Measurements from ENCODE around the gene SLX4IP.
"Not testable (repeated sequence)": the region's sequence is repeated elsewhere in the genome, so short reads cannot be mapped to it uniquely, and the experiment has no call there.

SLX4IP gene

DNA sequence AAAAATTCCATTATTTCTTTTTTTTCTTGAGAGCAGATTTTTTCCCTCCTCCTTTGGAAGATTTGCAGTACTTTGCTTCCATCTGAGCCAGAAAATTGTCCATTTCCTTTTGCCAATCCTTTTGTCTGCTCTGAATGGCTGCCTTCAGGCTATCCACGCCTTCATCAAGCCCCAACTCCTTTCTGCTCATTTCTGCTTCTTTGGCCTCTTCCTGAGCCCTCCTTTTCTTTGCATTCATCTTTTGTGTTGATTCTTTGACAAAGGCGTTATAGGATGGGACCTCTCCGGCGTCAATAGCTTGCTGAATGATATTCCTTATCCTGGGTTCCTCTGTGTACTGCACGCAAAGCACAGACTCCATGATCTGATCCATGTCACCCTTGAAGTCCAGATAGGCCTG, 178.3 kb downstream of the SLX4IP start:
- not testable (repeated sequence) for DNase-seq

GRCh38 chr20:10613911-10614310, 178.8 kb downstream of the SLX4IP start:
- no peak for DNase-seq

- DNase-seq, result no peak
Observed at GRCh38 chr20:10616212-10616611, 181.1 kb downstream of the SLX4IP start.

GRCh38 chr20:10617549-10618133, 182.5 kb downstream of the SLX4IP start:
- DNase-seq, result not testable (repeated sequence)

DNA sequence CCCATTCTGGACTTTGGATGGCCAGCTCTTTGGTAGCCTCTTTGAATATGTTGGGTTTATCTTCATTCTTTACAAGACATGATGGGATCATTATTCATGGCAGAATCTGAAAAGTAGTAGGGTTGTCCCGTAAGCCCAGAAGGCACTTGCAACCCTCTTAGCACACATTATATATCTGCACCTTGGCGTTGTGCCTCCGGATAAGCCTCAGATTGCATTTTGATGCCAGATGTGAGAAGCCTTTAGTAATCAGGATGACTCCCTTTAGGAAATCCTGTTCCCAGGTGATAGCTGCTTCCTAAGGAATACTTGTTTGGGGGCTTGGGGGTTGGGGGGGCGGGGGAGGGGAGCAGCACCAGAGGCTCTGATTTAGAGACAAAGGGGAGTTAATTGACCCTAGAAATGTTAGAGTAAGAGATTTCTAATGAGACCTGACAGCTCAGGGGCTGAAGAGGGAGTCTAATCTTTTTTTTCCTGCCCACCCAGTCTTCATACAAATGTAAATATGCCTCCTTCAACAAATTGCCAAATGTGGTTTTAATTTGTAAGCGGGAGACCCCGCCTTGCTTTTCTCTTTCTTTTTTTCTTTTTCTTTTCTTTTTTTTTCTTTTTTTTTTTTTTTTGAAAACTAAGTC, 183.6 kb downstream of the SLX4IP start:
- no peak for DNase-seq

- no peak for DNase-seq
Observed at GRCh38 chr20:10619427-10619826, 184.3 kb downstream of the SLX4IP start.

DNA sequence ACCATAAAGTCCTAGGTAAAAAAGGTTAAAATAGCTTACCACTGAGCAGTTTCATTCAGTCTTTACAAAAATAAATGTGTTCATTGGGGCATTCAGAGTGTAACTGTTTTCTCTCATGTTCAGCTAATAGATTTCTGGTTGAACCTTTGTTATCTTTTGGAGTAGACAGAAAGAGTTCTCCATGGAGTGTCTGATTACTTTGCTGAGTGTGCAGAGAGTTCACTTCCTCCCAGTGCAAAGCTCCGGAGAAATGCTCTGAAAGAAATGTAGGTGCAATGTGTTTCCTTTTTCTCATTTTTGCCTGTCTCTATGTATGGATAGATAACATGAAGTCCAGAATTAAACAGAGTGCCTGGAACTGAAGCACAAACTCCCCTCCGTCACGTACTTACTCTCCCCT, 186.0 kb downstream of the SLX4IP start:
- DNase-seq, result no peak

DNA sequence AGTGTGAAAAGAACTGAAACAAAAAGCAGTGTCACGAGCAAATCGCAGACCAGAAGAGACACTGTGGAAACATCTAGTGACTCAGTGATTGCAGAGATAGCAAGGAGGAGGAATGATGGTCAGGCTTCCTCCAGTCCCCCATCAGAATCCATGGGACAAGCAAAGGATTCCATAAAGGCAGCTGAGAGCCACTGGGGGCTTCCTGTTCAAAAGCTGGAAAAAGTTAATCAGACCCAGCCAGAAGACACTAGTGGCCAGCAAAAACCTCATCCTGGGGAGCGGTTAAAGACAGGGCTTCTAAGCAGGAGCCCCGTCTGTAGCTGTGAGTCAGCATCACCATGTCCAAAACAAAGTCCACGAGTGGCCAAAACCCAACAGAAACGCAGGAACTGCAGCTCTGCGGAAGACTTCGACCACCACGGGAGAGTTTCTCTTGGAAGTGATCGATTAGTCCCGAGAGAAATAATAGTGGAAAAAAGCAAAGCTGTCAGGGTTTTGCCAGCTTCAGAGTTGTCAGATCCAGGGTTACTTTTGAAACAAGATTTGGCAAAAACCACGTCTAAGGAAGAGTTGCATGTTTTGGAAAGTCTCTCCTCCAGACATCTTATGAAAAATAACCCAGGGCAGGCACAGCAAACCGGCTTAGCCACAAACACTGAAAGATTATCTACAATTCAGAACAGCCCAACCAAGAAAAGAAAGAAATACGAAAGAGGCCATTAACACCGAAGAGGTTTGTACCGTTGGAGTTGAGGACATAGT, 187.7 kb downstream of the SLX4IP start:
- DNase-seq, result no peak

DNA sequence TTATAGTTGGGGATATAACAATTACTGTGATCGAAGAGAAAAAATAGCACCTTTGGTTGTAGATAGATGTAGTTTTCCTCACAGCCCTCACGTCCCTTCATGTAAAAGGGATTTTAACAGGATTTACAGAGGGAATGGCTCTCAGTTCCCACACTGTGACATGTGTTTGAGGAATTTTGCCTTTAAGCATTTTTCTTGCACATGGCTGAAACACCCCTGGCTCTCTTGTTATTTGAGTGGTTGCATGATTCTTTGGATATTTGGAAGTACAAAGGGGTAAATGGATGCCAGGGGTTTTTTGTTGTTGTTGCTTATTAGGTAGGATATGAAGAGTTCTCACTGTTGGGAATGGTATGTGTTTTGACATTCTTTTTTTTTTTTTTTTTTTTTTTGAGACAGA, 190.5 kb downstream of the SLX4IP start:
- no peak for DNase-seq

GRCh38 chr20:10626896-10627295, 191.8 kb downstream of the SLX4IP start:
- DNase-seq, result no peak

DNA sequence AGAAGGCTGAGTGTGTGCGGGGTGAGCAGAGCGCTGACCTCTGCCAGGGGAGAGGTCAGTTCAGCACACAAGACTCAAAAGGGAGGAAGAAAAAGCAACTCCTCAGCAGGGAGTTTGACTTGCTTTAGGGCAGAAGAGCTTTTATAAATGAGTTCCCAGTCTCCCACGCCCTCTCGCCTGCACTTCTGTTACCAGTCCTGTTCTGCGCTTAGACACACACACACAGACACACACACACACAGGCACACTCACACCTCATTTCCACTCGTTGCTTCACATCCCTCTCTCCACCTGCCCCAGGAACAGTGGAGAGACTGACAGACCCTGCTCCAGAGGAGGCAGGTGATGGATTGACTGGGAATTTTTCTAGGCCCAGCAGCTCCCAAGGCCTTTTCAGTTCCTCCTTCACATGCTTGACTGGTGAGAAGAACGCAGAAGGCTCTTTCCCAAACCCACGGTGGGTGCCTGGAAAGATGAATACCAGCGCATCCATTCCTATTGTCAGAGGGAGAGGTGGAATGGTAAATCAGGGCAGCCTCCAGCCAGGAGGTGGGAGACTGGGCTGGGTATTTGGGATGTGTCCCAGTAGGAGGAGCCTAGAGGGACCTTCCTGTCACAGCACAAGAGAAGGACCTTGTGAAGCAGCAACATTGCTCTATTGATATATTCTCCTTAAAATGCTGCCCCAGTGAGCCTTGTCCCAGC, 195.0 kb downstream of the SLX4IP start:
- no peak for DNase-seq

DNA sequence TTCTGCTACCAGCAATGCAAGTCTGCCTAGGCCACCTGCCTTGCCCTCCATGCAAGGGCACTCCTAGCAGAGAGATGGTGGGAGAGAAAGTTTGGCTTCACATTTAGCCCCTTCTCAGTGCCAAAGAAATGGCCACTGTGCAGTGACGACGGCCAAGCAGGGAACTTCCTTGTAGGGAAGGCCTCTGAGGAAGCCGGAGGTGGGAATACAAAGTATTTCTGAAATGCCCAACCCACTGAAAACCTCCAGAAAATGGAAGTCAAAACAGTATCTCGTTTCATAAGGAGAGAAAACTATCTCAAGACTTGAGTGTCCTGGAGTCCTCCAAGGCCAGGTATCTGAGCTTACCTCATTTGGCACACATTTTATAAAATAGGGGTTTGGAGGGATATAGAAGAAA, 196.0 kb downstream of the SLX4IP start:
- DNase-seq, result no peak

DNA sequence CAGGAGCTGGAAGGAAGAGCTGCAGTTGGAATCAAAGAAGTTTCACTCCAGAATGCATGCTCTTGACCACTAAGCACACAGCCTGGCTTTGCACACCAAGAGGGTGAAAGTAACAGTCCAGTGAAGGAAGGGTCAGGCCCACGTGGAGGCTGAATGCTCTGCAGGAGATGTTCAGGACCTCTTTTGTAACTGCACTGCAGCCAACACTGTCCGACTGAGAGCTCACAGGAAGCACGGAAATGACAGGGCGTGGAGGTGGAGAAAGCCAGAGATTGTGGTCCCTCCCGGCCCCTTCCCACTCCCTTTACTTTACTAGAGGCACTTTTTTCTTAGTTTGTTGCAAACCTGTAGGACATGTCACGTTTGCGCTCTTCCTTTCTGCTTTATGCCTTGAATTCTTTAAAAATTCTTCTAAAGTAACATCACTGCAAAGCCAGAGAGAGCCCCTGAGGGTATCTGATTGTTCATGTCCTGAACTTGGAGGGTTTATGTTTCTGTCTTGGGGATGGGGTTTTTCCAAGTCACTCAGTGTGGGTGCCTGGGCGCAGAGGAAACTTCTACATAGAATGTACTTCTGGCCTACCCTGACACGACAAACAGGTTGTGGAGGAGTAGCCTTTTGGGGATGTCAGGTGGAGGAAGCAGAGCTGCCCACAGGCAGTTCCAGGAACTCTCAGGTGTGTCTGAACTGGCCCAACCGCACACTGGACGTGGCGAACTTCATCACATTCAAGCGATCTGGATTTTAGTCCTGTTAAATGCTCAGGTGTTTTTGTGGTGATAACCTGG, 197.8 kb downstream of the SLX4IP start:
- DNase-seq, result no peak

DNA sequence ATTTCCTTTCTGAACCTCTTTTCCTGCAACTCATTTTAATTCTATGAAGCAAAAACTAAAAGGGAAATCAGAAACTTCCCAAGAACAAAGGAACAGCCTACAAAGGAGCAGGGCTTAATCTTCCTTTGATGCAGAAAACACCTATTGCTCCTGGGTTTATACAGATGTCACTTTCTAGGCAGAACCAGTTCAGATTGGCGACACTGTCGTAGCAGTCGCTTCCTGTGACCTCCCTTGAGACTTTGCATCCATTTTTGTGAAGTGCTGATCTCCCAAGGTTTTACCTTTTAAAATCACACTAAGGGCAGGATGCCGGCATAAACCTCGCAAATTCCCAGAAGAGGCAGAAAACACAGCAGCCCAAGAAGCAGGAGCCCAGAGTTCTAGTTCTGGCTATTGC, 198.6 kb downstream of the SLX4IP start:
- DNase-seq, result no peak

GRCh38 chr20:10634211-10634610, 199.1 kb downstream of the SLX4IP start:
- DNase-seq, result no peak

DNA sequence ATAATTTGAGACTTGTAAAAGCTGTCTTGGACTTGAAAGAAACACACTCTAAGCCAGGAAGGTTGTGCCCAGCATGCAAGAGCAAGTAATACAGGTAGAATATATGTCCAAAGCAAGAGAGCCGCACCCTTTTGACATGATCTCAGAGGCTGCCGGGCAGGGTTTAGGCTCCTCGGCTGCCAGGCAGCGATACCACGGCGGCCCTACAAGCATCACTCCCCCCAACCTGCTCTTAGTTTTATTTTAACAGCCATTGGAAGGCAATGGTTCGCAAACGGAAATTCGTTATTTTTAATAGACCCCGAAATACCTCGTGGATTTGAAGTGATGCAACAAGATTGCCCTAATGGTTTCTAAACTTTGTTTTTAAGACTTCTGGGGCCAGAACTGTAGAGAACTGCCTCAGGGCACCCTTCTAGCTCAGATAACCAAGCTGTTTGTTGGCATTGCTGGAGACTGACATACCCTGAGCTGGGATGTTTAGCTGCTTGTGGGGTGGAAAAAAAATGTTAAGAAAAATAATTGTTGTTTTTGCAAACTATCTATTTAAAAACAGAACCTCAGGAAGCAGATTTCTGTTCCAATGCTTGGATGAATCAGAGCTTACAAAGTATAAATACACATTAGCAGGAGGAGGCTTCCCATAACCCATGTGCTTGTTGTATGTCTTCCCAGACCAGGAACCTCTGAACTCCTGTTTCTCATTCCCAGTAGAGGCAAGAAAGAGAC, 199.7 kb downstream of the SLX4IP start:
- no peak for DNase-seq

DNA sequence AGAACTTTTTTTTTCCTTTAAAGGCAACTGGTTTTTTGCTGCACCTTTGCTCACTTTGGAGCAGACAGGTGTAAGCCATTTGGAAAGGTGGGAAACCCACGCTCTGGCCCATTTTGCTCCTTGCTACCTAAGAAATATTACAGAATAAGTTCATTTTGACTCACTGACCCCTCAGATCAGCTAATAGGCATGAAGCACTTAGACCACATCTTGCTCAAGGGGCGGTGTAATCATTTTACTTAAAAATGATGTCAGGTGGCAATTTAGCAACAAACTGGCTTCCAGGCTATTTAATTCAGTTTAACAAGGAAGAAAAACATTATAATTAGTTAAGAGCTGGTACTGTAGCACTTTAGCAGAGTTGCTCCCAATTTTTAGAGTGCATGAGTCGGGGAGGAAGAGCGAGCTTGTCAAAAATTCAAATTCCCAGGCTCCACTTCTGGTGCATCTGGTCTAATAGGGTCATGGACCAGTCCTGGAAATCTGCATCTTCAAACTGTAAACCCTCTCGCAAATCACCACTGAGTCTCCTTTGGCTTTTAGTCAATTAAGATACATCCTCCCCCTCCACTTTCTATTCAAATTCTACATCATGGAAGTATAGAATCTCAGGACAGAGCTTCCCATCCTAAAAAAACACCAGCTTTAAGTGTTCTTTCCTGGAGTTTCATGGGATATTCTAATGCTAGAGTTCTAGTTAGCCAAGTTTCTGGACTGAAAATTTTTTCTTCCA, 200.5 kb downstream of the SLX4IP start:
- DNase-seq, result no peak

DNA sequence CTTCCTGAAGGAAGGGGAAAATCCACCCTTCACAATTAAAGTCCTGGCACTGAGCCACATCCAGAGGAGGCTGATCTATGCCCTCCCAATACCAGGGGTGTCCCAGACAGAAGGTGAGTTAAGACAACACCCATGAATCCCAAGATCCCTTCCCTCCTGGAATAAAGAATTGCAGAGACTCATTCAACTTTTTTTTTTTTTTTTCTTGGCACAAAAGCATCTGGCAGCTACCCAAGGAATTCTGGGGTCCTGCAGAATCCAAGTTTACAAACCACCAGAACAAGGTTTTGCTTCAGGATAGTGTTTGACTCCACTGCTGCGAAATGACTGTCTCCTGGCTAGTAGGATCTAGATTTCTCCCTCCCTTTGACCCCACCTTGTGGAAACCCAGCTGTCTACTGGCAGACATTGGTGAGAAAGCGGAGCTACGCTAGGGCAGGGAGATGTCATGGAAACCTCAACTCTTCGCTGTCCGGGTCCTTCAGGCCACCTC, 201.3 kb downstream of the SLX4IP start:
- DNase-seq, result no peak

GRCh38 chr20:10637031-10637559, 202.0 kb downstream of the SLX4IP start:
- no peak for DNase-seq

DNA sequence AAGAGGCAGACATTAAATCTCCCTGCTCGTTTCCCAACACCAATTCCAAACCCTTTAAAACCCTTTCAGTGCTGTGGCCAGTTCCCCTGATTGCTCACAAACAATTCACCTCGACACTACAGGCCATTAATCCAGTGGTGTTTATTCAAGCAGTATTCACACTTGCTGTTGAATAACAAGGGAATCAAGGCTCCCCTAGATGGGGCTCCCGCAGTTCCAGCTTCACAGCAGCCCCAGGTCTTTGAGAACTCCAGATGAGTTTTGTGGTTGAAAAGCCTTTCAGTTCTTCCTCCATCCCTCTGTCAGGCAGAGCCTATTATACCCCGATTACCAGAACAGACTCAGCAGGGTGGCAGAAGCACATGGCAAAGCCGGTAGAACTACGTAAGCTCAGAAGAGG, 202.5 kb downstream of the SLX4IP start:
- DNase-seq, result no peak
